GM12872 (cell line): Measurements from ENCODE around the gene GRM1.

Experiments used
- CTCF ChIP-seq: IDR thresholded peaks from 3 replicates; pipeline ENCODE4 v1.5.1; 2011; ENCODE audit warnings: low read depth, mild to moderate bottlenecking, low read length, moderate library complexity; ENCODE audit not compliant: insufficient read depth

Gene GRM1

DNA sequence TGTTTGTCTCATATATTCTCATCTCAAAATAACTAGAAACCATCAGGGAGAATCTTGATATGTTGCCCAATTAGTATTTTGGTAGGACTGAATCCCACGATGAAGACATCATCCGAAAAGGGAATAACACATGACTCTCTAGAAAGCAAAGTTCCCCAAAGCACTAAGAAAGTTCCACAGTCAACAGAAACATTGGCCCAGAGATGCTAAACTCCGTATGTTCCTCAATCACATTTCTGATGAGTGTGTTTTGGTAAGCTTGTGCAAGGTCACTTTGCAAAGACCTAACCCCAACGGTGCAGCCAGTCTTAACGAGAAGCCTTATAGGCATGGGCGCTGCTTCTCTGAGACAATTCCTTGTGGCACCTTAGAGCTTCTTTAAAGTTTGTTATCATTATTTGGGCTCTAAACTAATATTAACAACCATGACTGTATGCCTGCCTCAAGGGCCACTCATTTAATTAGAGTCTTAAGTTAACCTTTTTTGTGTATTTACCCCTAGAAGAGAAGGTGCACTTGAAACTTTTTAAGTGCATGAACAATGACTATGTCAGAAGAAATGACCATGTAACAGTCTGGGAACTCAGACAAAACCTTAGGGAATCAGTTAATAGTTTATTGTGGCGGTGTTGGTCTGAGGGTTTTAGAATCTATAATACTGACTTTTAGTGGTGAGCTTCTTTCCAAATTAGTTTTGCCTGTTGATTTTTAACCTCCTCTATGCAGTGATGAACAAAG is 312.8 kb downstream of the GRM1 start:
- no peak for TF ChIP-seq CTCF

GRCh38 chr6:146345598-146345997 is 316.7 kb downstream of the GRM1 start:
- no peak for TF ChIP-seq CTCF

DNA sequence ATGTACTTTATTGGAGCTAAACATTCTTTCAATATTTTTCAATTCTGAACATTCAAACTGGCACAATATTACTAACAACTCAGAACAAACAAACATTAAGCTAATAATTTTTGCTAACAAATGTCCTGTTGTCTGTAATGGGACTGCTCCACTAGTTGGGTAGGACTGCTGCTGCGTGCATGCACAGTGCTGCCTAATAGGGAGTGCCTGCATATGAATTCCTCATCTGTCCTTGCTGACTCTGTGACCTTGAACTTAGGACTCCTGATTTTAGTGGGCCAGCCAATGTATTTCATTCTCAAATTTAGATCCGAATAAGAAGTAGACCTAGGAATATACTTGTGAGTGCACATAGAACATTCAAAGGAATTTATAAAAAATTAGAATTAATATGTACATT is 318.2 kb downstream of the GRM1 start:
- no peak for TF ChIP-seq CTCF

- TF ChIP-seq CTCF: no peak
Observed at GRCh38 chr6:146347690-146348089, 318.8 kb downstream of the GRM1 start.

DNA sequence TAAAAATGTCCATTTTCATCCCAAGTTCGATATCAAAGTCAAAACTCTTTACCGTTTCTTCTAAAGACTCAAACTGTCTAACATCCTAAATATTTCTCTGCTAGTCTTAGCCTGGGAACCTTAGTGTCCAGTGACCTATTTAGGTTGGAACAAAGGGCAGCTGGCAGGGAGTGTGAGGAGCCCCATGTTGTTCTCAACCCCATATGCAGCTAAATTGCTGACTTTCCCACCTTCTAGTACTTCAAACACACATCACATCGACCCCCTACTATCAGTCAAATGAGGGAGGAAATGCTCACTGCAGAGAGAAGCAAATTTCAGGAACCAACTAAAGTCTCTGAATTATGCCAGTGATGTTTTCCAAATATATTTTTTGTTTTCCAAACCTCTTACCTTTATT is 322.2 kb downstream of the GRM1 start:
- TF ChIP-seq CTCF: no peak

- TF ChIP-seq CTCF: no peak
Observed at GRCh38 chr6:146352163-146352562, 323.3 kb downstream of the GRM1 start.

GRCh38 chr6:146354451-146354850 is 325.6 kb downstream of the GRM1 start:
- no peak for TF ChIP-seq CTCF
